Activated CD4-positive, alpha-beta T cell treated with anti-CD3 and anti-CD28 coated beads, Interleukin-2, amount 50 U/mL, for 1 hour (primary cell): ENCODE results near the gene SPA17.

Experiments used
- DNase-seq: peaks from one replicate; pipeline ENCODE4 v3.0.0-alpha.2; 2020

Gene SPA17

DNA sequence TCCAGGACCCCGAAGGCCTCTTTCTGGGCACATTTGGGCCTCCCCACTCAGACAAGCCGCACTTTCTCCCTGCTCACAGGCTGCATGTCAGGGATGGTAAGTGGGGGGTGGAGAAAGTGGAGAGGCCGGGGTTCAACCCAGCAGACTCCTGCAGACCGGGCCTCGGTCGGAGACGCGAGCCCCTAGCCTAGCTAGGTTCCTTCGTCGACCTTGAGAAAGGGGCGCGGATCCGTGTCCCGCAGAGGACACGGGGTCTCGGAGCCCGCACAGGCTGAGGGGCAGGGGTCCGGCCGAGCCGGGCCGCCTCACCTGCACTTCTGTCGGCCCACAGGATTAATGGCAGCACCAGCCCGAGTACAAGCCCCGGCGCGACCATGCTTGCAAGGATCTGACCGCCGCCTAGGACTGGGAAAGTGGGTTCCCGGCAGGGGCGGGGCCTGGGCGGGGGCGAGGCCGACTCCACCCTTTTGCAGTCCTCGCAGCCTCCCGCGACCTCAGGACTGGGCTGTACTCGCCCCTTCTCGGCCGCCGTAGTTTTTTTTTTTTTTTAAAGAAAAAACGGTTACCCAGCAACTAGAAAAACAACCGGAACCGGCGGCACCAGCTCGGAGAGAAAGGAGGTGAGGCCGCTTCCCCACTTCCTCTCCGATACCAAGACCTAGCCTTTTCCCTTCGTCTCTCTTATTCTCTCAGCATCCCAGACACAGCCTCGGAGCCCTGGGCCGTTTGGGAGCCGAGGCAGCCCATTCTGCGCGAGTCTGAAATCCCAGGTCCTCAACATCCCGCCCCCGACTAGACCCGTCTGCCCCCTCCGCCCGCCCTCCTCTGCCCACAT, at the start of gene SPA17, which contains the start of gene SIAE:
SPA17 (plus strand) TSS at position 572 of the 835 bp plus-strand sequence. CDS start 1,361 bp downstream, outside the sequence.
SIAE (minus strand) TSS at position 407 of the 835 bp plus-strand sequence; CDS start at position 376, 31 bp downstream.
- peak; percentile 75 for DNase-seq

GRCh38 chr11:124625504-124626168, 48.1 kb upstream of the SPA17 start:
- DNase-seq = no peak

DNA sequence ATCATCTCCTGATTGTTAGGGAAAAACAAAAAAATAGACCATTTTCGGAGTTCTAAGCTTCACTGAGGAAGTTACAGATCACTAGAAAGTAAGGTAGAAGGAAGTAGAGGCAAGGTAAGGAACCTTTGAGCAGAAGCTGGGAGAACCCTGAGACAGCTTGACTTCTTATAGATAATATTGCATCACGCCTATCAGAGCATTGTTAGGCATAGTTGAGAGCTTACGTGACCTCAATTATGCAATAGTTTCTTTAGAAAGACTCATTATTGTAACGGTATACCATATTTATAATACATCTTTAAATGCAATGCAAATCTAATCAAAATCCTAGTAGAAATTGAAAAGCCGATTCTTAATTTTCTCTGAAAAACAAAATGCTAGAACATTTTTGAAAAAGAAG, 46.2 kb upstream of the SPA17 start:
- no peak for DNase-seq

GRCh38 chr11:124629961-124630360, 43.7 kb upstream of the SPA17 start:
- no peak for DNase-seq

DNA sequence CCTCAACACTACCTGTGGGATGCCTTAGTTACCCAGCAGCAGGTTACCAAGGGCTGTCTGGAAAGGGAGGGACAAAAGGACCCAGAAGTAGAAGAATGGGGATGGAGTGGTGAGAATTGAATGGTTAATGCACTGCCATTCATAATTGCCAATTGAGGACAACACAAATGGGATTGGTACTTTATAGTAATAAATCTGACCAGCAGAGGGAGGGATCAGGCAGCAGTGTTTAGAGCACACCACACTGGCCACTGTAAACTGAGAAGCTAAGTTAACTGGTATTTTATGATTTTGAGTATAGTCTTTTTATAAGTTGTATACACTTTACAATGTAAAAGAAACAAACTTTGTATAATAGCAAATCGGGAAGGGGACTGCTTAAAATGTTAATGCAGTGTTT, 40.3 kb upstream of the SPA17 start:
- DNase-seq = no peak

- no peak for DNase-seq
These were observed 37.8 kb upstream of the SPA17 start for GRCh38 chr11:124635932-124636331.

DNA sequence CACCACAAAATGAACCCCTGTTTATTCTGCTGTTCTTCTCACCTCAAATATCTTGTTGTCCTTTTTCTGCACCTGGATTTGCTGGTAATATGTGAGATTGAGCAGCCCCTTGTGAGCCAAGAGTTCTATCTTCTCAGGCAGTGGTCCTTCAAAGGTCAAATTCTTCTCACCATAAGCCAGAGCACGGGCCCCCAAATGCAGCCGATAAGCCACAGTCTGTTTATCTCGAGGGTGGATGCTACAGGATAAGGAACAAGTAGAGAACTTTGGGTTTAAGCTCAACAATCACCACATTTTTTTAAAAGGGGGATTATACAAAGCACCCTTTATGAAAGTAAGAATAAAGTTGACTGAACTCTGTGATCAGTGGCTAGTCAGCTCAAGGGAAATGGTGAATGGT, 35.2 kb upstream of the SPA17 start:
- no peak for DNase-seq

- DNase-seq = no peak
These were observed 34.5 kb upstream of the SPA17 start for GRCh38 chr11:124639186-124639585.

DNA sequence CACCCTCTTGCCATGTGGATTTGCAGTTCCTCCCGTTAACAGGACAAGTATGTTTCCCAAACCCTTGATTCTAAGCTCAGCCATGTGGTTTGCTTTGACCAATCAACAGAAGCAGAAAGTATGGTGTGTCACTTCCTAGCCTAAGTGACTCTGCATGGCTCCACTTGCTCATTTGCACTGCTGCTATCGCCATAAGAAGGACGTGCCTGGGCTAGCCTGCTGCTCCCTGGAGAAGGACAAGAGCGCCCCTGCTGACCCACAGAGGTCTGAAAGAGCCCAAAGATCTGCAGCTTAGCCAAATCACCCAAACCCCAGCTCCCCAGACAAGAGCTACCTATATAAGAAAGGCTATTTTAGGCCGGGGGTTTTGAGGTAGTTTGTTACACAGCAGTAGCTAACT, 33.0 kb upstream of the SPA17 start:
- DNase-seq = no peak

DNA sequence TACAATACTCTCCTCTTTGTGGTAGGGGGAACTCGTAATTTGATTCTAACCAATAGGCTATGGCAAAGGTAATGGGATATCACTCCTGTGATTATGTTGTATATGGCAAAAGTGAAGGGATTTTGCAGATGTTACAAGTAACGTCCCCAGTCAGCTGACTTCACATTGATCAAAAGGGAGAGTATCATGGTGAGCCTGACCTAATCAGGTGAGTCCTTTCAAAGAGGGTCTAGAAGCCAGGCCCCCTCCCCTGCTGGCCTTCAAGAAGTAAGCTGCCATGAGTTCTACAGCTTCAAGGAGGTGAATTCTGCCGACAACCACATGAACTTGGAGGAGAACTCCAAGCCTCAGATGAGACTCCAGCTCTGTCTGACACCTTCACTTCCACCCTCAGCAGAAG, 31.1 kb upstream of the SPA17 start:
- no peak for DNase-seq

DNA sequence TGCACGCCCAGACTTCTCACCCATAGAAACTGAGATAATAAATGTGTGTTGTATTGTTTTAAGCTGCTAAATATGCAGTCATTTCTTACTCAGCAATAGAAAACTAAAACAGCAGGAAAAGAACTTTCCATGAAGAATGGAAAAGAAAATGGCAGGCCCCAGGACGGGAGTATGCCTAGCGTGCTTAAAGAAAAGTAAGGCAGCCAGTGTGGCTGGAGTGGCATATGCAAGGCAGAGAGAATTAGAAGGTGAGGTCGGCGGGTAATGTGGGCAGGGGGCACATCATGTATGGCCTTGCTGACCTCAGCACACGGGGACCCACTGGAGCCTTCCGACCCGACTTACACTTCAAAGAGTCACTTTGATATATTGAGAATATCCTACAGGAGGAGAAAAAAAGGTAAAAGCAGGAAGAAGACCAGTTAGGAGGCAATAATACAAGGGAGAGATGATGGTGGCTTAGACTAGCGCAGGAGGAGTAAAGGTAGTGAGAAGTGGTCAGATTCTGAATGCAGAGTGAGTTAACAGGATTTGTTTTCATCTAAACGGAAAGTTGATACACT, 30.6 kb upstream of the SPA17 start:
- no peak for DNase-seq

DNA sequence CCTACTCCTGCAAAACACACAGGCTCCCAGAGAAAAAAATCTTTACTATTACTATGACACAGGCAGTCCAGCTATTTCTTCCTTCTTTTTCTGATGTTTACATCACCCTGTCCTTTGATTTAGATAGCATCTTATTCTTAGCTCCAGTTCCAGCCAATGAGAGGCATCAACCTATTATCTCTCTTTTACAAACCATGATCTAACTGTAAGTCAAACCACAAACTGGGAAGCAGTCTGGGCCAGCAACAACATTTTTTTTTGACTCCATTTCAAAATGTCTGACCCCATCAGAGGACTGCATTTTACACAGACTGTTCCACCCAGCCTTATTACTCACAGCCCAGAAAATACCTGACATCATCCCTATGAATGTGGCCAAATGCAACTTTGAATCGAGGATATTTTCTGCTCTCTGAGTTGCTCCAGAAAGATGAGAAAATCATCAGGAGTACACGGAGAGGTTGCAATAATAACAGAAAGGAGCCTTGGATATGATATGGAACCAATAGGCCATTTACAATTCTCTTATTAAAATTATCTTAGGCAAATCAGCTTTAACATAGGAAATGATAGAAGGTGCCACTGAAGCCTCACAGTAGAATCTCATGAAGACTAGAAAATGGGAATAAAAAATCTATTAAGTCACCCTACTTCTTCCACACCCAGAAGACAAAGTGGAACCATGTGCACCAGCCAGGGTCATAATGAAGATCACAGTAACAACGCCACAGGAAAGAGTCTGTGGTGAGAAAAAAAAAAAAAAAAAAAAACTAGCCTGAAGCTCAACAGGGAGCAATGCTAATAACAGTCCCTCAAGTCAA, 29.9 kb upstream of the SPA17 start:
- DNase-seq = no peak

DNA sequence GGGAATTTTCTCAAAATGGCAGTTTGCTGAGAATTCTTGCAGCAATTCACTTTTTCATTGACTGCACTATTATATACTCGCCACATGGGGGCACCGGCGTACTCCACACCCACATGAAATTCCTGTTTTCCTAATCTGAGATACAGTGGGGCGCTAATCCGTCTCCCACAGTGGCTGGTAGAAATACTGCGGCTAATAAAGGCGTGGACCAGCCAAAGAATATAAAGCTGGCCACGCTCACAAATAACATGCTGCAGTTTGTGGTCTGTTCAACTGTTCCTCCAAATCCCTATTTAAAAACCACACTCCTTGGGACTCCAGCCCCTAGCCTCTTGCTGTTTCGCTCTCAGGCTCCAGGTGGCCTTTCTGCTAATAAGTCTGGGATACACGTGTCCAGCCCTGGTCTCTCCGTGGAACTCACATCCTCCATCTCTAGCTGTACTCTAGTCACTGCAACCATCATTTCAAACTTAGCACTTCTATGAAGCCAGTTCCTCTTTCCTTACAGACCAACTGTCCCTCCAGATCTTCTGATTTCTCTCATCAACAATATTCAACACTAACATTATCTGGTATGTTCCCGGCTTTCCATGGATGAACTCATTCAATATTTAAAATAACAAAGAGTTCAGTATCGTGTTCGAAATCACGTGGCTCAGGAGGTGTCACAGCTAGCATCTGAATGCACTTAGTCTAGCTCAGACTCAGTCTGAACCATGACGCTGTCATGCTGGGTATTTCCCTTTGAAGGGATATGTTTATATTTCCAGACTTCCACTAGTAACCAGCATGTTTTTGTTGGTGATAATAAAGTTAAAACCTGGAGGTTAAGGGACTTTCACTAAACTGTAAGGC, 29.1 kb upstream of the SPA17 start:
- DNase-seq = peak; percentile 13

DNA sequence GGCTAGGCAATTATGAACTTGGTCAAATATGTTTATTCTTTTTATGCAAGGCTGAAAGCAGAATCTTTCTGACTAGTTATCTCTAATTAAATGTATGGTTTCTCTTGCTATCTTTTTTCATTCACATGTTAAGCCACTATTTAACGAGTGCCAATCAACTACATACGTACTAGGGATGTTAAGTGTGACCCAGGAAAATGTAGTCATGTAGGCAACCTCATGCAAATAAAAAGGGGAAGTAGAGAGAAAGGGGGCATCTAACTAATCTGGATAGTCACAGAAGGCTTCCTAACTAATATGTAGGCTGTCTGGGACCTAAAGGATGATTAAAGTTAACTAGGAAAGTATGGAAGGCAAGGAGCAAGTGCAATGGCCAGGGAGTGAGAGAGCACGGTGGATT, 27.6 kb upstream of the SPA17 start:
- no peak for DNase-seq

DNA sequence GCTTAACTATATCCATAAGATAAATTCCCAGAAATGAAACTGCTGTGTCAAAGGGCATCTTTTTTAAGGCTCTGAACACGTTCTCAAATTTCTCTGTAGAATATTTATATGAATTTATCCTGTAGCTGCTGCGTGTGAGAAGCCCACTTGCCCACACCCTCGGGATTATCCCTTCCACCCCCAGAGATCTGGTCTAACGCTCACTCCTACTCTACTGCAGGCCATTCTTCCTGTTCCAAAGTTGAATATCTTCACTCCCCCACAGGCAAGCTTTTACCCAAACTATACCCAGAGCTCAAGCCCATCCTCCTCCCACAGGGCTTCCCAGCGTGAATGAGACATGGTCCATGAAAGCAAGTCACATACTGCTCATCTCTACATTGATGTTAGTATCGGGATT, 25.1 kb upstream of the SPA17 start:
- DNase-seq = no peak

DNA sequence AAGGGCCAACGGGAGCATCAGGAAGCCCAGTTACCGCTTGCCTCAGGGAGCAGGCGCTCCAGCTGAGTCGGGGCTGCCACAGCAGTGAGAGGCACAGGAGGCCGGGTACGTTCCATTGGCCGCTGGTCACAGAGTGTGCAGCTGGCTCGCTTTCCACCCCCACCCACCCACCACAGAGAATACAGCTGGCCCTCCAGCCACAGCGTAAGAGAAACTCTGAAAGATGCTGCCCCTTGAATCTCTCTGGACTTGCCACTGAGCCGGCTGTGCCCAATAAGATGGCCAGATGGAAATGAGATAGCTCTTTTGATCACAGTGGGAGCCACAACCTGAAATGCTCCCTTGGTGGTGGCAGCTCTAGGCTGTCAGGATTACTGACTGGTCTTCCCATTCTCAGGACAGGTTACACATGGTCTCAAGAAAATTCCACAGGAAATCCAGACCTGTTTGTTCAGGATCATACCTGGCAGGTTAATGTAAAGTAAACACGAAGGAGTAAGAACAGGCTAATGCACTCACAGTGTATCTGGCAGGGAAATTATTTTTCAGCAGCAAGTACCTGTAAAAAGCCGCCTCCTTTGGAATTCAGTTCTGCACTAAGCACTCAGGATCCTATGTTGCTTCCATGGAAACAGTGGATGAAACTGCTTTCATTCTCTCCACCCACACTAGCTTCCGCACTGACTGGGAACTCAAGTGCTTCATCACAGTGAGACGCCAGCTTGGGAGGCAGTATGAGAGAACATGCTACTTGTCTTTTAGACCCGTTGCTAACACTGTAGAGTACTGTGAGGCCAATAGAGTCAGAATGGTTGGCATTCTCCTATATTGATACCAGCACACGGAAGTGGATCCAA, 16.7 kb upstream of the SPA17 start:
- DNase-seq = no peak

DNA sequence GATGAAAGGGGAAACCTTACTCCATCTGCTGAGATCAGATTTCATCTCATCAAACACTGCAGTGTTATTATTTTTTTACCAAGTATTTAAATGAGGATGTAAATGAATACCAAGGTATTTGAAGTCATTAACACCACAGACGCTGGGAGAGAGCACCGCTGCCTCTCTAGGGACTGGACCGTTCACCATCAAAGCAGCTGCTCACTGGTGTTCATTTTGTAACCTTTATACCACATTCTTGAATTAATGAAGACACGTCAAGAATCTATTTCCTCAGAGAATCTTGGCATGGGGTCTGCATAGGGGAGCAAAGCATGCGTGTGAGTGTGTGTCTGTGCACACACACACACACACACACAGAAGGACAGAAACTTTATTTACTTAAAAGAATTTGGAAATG, 15.8 kb upstream of the SPA17 start:
- no peak for DNase-seq

GRCh38 chr11:124658501-124658900, 15.2 kb upstream of the SPA17 start:
- no peak for DNase-seq

GRCh38 chr11:124658986-124659385, 14.7 kb upstream of the SPA17 start:
- no peak for DNase-seq

DNA sequence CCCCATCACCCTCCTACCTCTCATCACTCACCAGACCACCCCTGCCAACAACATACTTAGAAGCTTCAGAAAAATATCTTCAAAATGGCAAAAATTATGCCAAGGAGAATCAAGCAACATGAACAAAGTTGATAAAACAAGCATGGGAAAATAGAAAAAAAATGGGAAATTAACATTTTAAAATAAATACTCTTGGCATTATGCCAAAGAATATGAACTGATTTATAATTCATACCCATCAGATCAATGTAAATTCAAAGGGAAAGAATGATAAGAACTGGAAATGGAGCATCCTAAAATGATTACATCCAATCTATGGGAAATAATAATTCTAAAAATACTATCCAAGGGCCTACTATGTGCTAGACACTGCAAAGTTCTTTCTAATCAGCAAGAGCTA, 12.2 kb upstream of the SPA17 start:
- DNase-seq = no peak

- no peak for DNase-seq
These were observed 11.6 kb upstream of the SPA17 start for GRCh38 chr11:124662106-124662505.
